ENCODE results near the gene RPS15. TPM values are rescaled to one million over a fixed set of nuclear protein-coding genes. Genes with fewer than 3 reads are reported as not detected.
A peak's percentile ranks its signal among the peaks of the same experiment; 100 is the strongest.

RPS15 gene
- total and polyA plus RNA-seq, 9 of the 15 experiments (the other 6 are each of a cell fraction or from before 2014, with no cell fraction given): 605 to 2,791 (median 957) TPM

DNA sequence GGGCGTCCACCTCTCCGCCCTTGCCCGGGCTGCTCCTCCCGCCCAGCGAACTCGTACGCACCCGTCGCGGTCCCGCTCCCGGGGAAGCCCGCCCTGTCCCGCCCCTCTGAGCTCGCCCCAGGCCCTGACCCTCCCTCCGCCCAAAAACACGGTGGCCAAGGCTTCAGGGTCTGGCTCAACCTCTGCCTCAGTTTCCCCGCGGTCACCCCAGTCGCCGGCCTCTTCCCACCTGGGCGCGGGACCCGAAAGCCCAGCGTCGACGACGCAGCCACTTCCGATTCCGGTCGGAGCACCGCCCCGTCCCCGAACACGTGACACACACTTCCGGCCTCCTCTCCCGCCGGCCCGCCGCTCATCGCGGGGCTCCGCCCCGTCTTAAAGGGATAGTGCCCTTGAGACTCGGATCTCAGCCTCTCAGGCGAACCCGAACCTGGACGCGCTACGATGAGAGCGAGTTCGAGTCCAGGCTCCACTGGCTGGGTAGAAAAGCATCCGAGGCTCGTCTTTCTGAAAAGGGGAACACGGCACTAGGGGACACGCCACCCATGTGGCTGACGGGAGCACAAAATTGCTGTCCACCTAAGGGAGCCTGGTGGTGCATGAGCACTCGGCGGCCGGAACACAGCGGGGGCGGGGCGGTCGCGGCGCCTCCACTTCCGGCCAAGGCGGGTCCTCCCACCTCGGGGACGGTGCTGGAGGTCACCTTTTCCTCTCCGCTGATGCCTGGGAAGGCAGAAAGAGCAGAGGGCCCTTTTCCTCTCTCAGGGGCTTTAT, 40.9 kb downstream of the RPS15 start, which contains the start of gene C19orf25 (continued):
- TF ChIP-seq ZNF121 (CRISPR knock-in tag; conservative IDR thresholded peaks at IDR 0.05): 0 out of 2 replicates have a peak, but pooled peaks have one; percentile 39
- no peak for TF ChIP-seq HIVEP1 (CRISPR knock-in tag; IDR thresholded peaks at IDR 0.05)
- no peak for TF ChIP-seq FUS (optimal IDR thresholded peaks at IDR 0.05; ENCODE audit: low read depth, low read length)
- TF ChIP-seq ZNF785 (CRISPR knock-in tag; IDR thresholded peaks at IDR 0.05): no peak
- no peak for TF ChIP-seq ZNF398 (CRISPR knock-in tag; IDR thresholded peaks at IDR 0.05)
- TF ChIP-seq ZFPM2 (CRISPR knock-in tag; IDR thresholded peaks at IDR 0.05): no peak
- TF ChIP-seq ELF2 (CRISPR knock-in tag; IDR thresholded peaks at IDR 0.05): peak; percentile 95
- no peak for TF ChIP-seq DEAF1 (CRISPR knock-in tag; IDR thresholded peaks at IDR 0.05)
- TF ChIP-seq E2F5 (CRISPR knock-in tag; IDR thresholded peaks at IDR 0.05): no peak
- TF ChIP-seq NR2C1 (IDR thresholded peaks at IDR 0.05): peak; percentile 59
- peak; percentile 60 for TF ChIP-seq NR2C1 (tag; IDR thresholded peaks at IDR 0.05)
- TF ChIP-seq KLF13 (tag; IDR thresholded peaks at IDR 0.05; ENCODE audit: borderline replicate concordance, low read depth): peak; percentile 78
- peak; percentile 72; the same call in 1 of the 2 replicates for TF ChIP-seq ZNF407 (IDR thresholded peaks at IDR 0.05; ENCODE audit: low read depth)
- TF ChIP-seq L3MBTL2 (IDR thresholded peaks at IDR 0.05): peak; percentile 88
- TF ChIP-seq ZNF384 (IDR thresholded peaks at IDR 0.05; ENCODE audit: low read depth, low read length): no peak
- peak; percentile 71 for TF ChIP-seq DPF2 (IDR thresholded peaks at IDR 0.05)

Data from K562 (cell line).